ENCODE measurements around the gene ERC2. TPM values are rescaled to one million over a fixed set of nuclear protein-coding genes. Genes with fewer than 3 reads are reported as not detected.

Gene ERC2
- total and polyA plus RNA-seq, 2 of the 8 experiments (the other 6 are each of a cell fraction or from before 2014, with no cell fraction given), result 16.4 to 22.8 TPM

DNA sequence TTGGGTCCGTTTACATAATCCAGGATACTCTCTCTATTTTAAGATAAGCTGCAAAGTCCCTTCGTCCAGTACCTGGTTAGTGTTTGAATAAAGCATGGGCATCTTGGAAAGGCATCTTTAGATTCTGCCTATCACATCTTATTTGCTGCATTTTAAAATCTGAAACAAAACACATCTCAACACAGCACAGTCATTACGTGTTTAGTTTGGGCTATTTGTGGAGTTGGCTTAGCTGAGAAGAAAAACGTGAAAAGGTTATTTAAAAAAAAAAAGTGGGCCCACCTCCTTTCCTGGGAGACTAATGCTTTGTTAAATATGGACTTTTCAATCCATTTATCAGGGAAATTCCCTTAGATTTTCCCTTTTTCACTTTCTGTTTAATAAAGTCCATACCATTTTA lies 806.7 kb downstream of the ERC2 start:
- Histone ChIP-seq H2BK20ac (ENCODE audit: low read length) (no peak overlapping the region), H3K4me2 (ENCODE audit: insufficient read depth in 1 of 2, low read depth in 2 of 2, low read length in 2 of 2) (no peak overlapping the region), H3K4me1 (replicated peaks in 1 of 4; ENCODE audit: control insufficient read depth in 3 of 4, insufficient read depth in 4 of 4, low read length in 3 of 4) (peaks cover 8 to 29% (median 19%) of the 10 kb centered on the region in 4 experiments), H3K23me2 (ENCODE audit: low read depth, low read length) (no peaks in the 10 kb centered on the region; the same call in 1 of the 2 replicates), H3K9me3 (ENCODE audit: insufficient read depth in 2 of 2, low read depth in 1 of 2, low read length in 1 of 2) (no peaks in the 10 kb centered on the region), H2BK15ac (ENCODE audit: low read length) (no peak overlapping the region), H4K91ac (replicated peaks; ENCODE audit: insufficient read length, low read length) (no peak overlapping the region), H4K20me1 (replicated peaks in 1 of 2; ENCODE audit: control insufficient read depth in 1 of 2, insufficient read depth in 2 of 2, low read length in 2 of 2) (no peaks in the 10 kb centered on the region), H3K4me3 (ENCODE audit: extremely low read depth in 1 of 4, insufficient read depth in 2 of 4, low read depth in 3 of 4, low read length in 4 of 4) (no peak overlapping the region), H2AFZ (ENCODE audit: low read length) (no peak overlapping the region), H2BK12ac (ENCODE audit: low read depth, low read length) (no peak overlapping the region), H3K14ac (ENCODE audit: insufficient read length) (no peak overlapping the region), H2BK5ac (ENCODE audit: low read depth, low read length) (no peak overlapping the region), H3K27ac (ENCODE audit: low read depth, low read length) (no peak overlapping the region), H3K9ac (replicated peaks in 1 of 4; ENCODE audit: extremely low read depth in 1 of 4, low read depth in 3 of 4, low read length in 3 of 4) (no peak overlapping the region), H4K8ac (ENCODE audit: extremely low read depth, insufficient read depth, low read length) (no peak overlapping the region), H3K23ac (ENCODE audit: insufficient read length) (no peak overlapping the region), H2AK5ac (ENCODE audit: low read depth, low read length) (no peak overlapping the region), H3K56ac (replicated peaks; ENCODE audit: insufficient read length, low read depth, low read length) (no peak overlapping the region), H3K79me1 (ENCODE audit: low read depth, low read length) (no peaks in the 10 kb centered on the region), H3K18ac (ENCODE audit: extremely low read depth, low read length) (no peak overlapping the region), H4K5ac (ENCODE audit: insufficient read length, low read depth, low read length) (no peak overlapping the region), H3K27me3 (replicated peaks in 1 of 4; ENCODE audit: control insufficient read depth in 3 of 4, extremely low read depth in 1 of 4, insufficient read depth in 3 of 4, low read length in 3 of 4) (no peaks in the 10 kb centered on the region), H3K36me3 (ENCODE audit: control insufficient read depth in 2 of 4, insufficient read depth in 4 of 4, low read length in 3 of 4) (no peaks in the 10 kb centered on the region), H3K4ac (replicated peaks; ENCODE audit: insufficient read length, low read depth, low read length) (no peak overlapping the region), H3K79me2 (ENCODE audit: control insufficient read depth in 1 of 2, insufficient read depth in 2 of 2, low read length in 2 of 2) (no peaks in the 10 kb centered on the region), H2BK120ac (replicated peaks; ENCODE audit: low read depth, low read length) (no peak overlapping the region)
- CTCF ChIA-PET (ENCODE audit: partially characterized antibody), result interaction anchor here (0.6 to 2.0 kb wide), 8 partner anchors 11 to 453 kb away, joined by 3 to 6 read pairs (median 4); partner anchors contain the start of gene WNT5A
- TF ChIP-seq RFX5 (IDR thresholded peaks at IDR 0.05; ENCODE audit: borderline replicate concordance, low read depth, low read length) (no peak), E2F6 (IDR thresholded peaks at IDR 0.05) (no peak), ATF3 (IDR thresholded peaks at IDR 0.05; ENCODE audit: insufficient read depth, low read depth, low read length) (no peak), SAP30 (IDR thresholded peaks at IDR 0.05; ENCODE audit: insufficient read depth, insufficient replicate concordance, low read length) (no peak), BRCA1 (IDR thresholded peaks at IDR 0.05; ENCODE audit: low read depth, low read length) (no peak), CHD1 (IDR thresholded peaks at IDR 0.05; ENCODE audit: low read depth, low read length) (no peak), ZNF274 (IDR thresholded peaks at IDR 0.05; ENCODE audit: borderline replicate concordance, extremely low read depth, low read length) (no peak)
- POLR2A ChIA-PET (ENCODE audit: partially characterized antibody), result interaction anchor here (1.7 kb wide), 1 partner anchor 14 kb away, joined by 5 read pairs; no protein-coding TSS in a partner anchor
- DNase-seq (ENCODE audit: low read depth in 1 of 2, low spot score in 2 of 2), result no peak
- no peak for FAIRE-seq
- 72% methylated on average over 4 of the region's 4 CpGs; no CpG with 5 or more reads in 1 of the 2 experiments for WGBS, 2 experiments (ENCODE audit: extremely low coverage in 1 of 2, insufficient coverage in 1 of 2, insufficient read length in 1 of 2, insufficient replicate concordance in 2 of 2, low coverage in 1 of 2, low lambda C conversion rate in 2 of 2, missing lambda C conversion rate in 1 of 2)

Data from H1 (cell line).